ENCODE data around the gene VPS13D.

DNA sequence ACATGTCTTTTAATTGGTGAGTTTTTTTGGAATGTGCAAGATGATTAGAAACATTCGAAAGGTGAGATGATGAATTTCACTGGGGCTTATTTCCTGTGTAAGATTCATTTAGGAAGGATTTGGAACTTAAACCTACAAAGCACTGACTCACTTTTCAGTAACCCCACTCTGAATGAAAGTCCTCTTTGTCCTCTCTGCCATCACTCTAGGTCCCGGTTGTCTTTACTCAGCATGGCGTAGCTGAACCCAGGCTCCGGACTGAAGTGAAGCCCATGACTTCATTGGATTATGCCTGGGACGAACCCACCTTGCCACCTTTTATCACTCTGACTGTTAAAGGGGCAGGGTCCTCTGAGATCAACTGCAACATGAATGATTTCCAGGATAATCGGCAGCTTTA lies 139.4 kb downstream of the VPS13D start:
- TF ChIP-seq, protein P1, sequence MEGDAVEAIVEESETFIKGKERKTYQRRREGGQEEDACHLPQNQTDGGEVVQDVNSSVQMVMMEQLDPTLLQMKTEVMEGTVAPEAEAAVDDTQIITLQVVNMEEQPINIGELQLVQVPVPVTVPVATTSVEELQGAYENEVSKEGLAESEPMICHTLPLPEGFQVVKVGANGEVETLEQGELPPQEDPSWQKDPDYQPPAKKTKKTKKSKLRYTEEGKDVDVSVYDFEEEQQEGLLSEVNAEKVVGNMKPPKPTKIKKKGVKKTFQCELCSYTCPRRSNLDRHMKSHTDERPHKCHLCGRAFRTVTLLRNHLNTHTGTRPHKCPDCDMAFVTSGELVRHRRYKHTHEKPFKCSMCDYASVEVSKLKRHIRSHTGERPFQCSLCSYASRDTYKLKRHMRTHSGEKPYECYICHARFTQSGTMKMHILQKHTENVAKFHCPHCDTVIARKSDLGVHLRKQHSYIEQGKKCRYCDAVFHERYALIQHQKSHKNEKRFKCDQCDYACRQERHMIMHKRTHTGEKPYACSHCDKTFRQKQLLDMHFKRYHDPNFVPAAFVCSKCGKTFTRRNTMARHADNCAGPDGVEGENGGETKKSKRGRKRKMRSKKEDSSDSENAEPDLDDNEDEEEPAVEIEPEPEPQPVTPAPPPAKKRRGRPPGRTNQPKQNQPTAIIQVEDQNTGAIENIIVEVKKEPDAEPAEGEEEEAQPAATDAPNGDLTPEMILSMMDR (IDR thresholded peaks at IDR 0.05): no peak
- no peak for TF ChIP-seq POLR2A (IDR thresholded peaks at IDR 0.05)
